ENCODE data around the gene AMTN. TPM values are rescaled to one million over a fixed set of nuclear protein-coding genes. Genes with fewer than 3 reads are reported as not detected.

AMTN gene
- polyA plus RNA-seq, 1 of the 3 experiments (the other 2 are of a cell fraction): not detected

- Histone ChIP-seq H3K9me2 (no peaks in the 10 kb centered on the region), H3K27ac (ENCODE audit: low read depth in 2 of 2, low read length in 1 of 2) (no peak overlapping the region), H3K4me1 (ENCODE audit: control insufficient read depth in 1 of 2, insufficient read depth in 2 of 2, low read depth in 1 of 2, low read length in 1 of 2) (no peaks in the 10 kb centered on the region), H3K36me3 (replicated peaks in 1 of 2; ENCODE audit: control insufficient read depth in 1 of 2, insufficient read depth in 2 of 2, low read length in 1 of 2) (no peaks in the 10 kb centered on the region), H2AFZ (ENCODE audit: low read depth) (no peak overlapping the region), H3K27me3 (ENCODE audit: insufficient read depth) (no peaks in the 10 kb centered on the region; the same call in 1 of the 2 replicates), H3F3A (replicated peaks; ENCODE audit: insufficient read depth) (no peaks in the 10 kb centered on the region), H3K9me3 (no peaks in the 10 kb centered on the region), H3K4me2 (no peak overlapping the region), H3K4me3 (ENCODE audit: low read depth in 2 of 2, low read length in 1 of 2) (no peak overlapping the region), H3K79me2 (ENCODE audit: insufficient read depth) (no peaks in the 10 kb centered on the region), H3K9ac (no peak overlapping the region), H4K20me1 (ENCODE audit: insufficient read depth) (no peaks in the 10 kb centered on the region)
- CTCF ChIA-PET: interaction anchor here (0.7 to 1.6 kb wide), 4 partner anchors 11 to 1624 kb away, joined by 3 read pairs; no protein-coding TSS in a partner anchor
- no peak for TF ChIP-seq SMC3 (IDR thresholded peaks at IDR 0.05; ENCODE audit: low read depth, low read length)
- TF ChIP-seq TCF12 (IDR thresholded peaks at IDR 0.05): no peak
- no peak for TF ChIP-seq CHD2 (IDR thresholded peaks at IDR 0.05; ENCODE audit: low read length, partially characterized antibody)
- TF ChIP-seq GATA2 (CRISPR knock-in tag; IDR thresholded peaks at IDR 0.05): no peak
- no peak for TF ChIP-seq ELF1 (IDR thresholded peaks at IDR 0.05)
- TF ChIP-seq FOSL2 (IDR thresholded peaks at IDR 0.05; ENCODE audit: borderline replicate concordance, low read depth): no peak
- TF ChIP-seq USF1 (IDR thresholded peaks at IDR 0.05; ENCODE audit: borderline replicate concordance, low read depth): no peak
- no peak for TF ChIP-seq YY1 (IDR thresholded peaks at IDR 0.05; ENCODE audit: low read depth)
- no peak for DNase-seq
- POLR2A ChIA-PET: no interaction called here
- 13% methylated on average over 4 of the region's 4 CpGs for WGBS (ENCODE audit: low lambda C conversion rate)
Measured at GRCh38 chr4:70504733-70505132, 13.6 kb upstream of the AMTN start.

- ChIA-PET CTCF (interaction anchor here (0.6 to 1.6 kb wide), 9 partner anchors 11 to 857 kb away, joined by 3 to 9 read pairs (median 3); no protein-coding TSS in a partner anchor), POLR2A (no interaction called here)
- Histone ChIP-seq H3K4me1 (ENCODE audit: control insufficient read depth in 1 of 2, insufficient read depth in 2 of 2, low read depth in 1 of 2, low read length in 1 of 2) (no peaks in the 10 kb centered on the region), H3K9ac (no peak overlapping the region), H3K9me2 (no peaks in the 10 kb centered on the region), H3K4me3 (ENCODE audit: low read depth in 2 of 2, low read length in 1 of 2) (no peak overlapping the region; a peak in 1 of 4 replicates), H4K20me1 (ENCODE audit: insufficient read depth) (no peaks in the 10 kb centered on the region), H3K4me2 (no peak overlapping the region), H3K9me3 (no peaks in the 10 kb centered on the region), H3F3A (replicated peaks; ENCODE audit: insufficient read depth) (no peaks in the 10 kb centered on the region), H2AFZ (ENCODE audit: low read depth) (no peak overlapping the region), H3K27ac (ENCODE audit: low read depth in 2 of 2, low read length in 1 of 2) (no peak overlapping the region), H3K79me2 (ENCODE audit: insufficient read depth) (no peaks in the 10 kb centered on the region), H3K36me3 (replicated peaks in 1 of 2; ENCODE audit: control insufficient read depth in 1 of 2, insufficient read depth in 2 of 2, low read length in 1 of 2) (no peaks in the 10 kb centered on the region), H3K27me3 (ENCODE audit: insufficient read depth) (no peaks in the 10 kb centered on the region; the same call in 1 of the 2 replicates)
- TF ChIP-seq MXI1 (IDR thresholded peaks at IDR 0.05; ENCODE audit: low read depth, low read length): no peak
- peak; percentile 89 for TF ChIP-seq CTCF (IDR thresholded peaks at IDR 0.05)
- no peak for TF ChIP-seq NRF1 (IDR thresholded peaks at IDR 0.05; ENCODE audit: low read depth, low read length)
- TF ChIP-seq SMC3 (IDR thresholded peaks at IDR 0.05; ENCODE audit: low read depth, low read length): peak; percentile 76
- TF ChIP-seq JUND (IDR thresholded peaks at IDR 0.05): no peak
- peak; percentile 80 for TF ChIP-seq RAD21 (IDR thresholded peaks at IDR 0.05; ENCODE audit: low read length)
- TF ChIP-seq RCOR1 (IDR thresholded peaks at IDR 0.05; ENCODE audit: low read length): no peak
- peak; percentile 43 for DNase-seq
- under 1% methylated on average over 7 of the region's 7 CpGs for WGBS (ENCODE audit: low lambda C conversion rate)
Measured at GRCh38 chr4:70505151-70505748, 13.1 kb upstream of the AMTN start.
